IMR-90 (cell line): ENCODE data around the gene CMIP. TPM values are rescaled to one million over a fixed set of nuclear protein-coding genes. Genes with fewer than 3 reads are reported as not detected.

ENCODE experiments used
- BHLHE40 ChIP-seq: fragments of 150-350 bp; IDR thresholded peaks from 2 replicates; pipeline ENCODE4 v1.6.1; 2016; ENCODE audit warnings: mild to moderate bottlenecking, low read depth, low read length
- MAFK ChIP-seq: IDR thresholded peaks from 2 replicates; pipeline ENCODE4 v1.6.1; 2012; ENCODE audit warnings: low read depth, low read length, improper control_type of control experiment
- MAZ ChIP-seq: IDR thresholded peaks from 2 replicates; pipeline ENCODE4 v1.6.1; 2012; ENCODE audit warnings: low read depth, mild to moderate bottlenecking, low read length, improper control_type of control experiment, moderate library complexity, borderline replicate concordance
- NFE2L2 ChIP-seq: fragments of 150-350 bp; IDR thresholded peaks from 2 replicates; pipeline ENCODE4 v1.6.1; 2016; ENCODE audit warnings: low read depth, mild to moderate bottlenecking, low read length
- RAD21 ChIP-seq: IDR thresholded peaks from 2 replicates; pipeline ENCODE4 v1.6.1; 2012; ENCODE audit warnings: low read length, improper control_type of control experiment
- RCOR1 ChIP-seq: IDR thresholded peaks from 2 replicates; pipeline ENCODE4 v1.6.1; 2012; ENCODE audit warnings: mild to moderate bottlenecking, low read length, improper control_type of control experiment; ENCODE audit not compliant: insufficient replicate concordance
- polyA plus RNA-seq, 3 experiments: library from polyadenylated mRNA; depleted of rRNA; stranded (reverse); fragments of >200 nt; gene quantifications; 2 replicates each; pipeline ENCODE4 v1.2.3, GENCODE V29; 2012; ENCODE audit warnings: low replicate concordance in 1 of 3
- total RNA-seq: library from RNA; depleted of rRNA; stranded (reverse); fragments of >200 nt; gene quantifications from 2 replicates; pipeline ENCODE4 v1.2.3, GENCODE V29; 2012
- TF ChIP-seq, protein P1 (sequence below): fragments of 150-350 bp; IDR thresholded peaks from 2 replicates; pipeline ENCODE4 v1.6.1; 2017; ENCODE audit warnings: mild to moderate bottlenecking, antibody characterized with exemption, low read length, low read depth

The CMIP gene
- total and polyA plus RNA-seq, 2 of the 4 experiments (the other 2 are of a cell fraction): 3.2 to 11.6 TPM

DNA sequence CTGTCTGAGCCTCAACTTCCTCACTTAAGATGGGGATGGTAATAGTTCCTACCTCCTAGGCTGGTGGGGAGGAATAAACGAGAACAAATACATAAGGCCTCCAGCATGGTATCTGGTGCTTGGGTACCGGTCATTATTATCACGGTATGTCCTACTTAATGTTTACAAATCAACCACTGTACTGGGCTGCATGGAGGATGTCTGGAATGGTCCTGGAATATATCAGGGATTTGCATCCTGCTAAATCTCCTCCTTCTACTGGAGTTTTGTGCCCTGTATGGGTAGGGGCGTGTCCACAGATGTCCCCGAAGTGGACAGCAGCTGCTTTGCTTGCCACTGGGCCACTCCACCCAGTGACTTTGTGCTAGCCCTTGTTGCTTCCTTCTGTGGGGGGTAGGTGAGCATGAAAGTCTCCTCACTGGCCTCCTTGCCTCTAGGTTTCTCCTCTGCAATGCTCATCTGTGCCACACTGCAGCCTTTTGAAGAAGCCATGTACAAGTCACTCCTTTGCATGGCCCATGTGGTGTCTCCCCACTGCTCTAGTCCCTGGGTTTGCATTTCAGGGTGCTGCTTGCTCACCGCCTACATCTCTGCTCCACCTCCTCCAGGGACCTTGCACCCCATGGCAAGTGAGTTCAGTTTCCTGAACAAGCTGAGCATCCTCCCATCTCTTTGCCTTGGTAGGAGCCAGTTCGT lies 2.2 kb upstream of the CMIP start (continued):
- TF ChIP-seq BHLHE40: no peak
- TF ChIP-seq, protein P1, sequence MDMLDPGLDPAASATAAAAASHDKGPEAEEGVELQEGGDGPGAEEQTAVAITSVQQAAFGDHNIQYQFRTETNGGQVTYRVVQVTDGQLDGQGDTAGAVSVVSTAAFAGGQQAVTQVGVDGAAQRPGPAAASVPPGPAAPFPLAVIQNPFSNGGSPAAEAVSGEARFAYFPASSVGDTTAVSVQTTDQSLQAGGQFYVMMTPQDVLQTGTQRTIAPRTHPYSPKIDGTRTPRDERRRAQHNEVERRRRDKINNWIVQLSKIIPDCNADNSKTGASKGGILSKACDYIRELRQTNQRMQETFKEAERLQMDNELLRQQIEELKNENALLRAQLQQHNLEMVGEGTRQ: no peak
- TF ChIP-seq MAFK: no peak
- no peak for TF ChIP-seq RCOR1
- no peak for TF ChIP-seq MAZ
- TF ChIP-seq NFE2L2: no peak
- no peak for TF ChIP-seq RAD21
